ENCODE results near the gene CASR.

DNA sequence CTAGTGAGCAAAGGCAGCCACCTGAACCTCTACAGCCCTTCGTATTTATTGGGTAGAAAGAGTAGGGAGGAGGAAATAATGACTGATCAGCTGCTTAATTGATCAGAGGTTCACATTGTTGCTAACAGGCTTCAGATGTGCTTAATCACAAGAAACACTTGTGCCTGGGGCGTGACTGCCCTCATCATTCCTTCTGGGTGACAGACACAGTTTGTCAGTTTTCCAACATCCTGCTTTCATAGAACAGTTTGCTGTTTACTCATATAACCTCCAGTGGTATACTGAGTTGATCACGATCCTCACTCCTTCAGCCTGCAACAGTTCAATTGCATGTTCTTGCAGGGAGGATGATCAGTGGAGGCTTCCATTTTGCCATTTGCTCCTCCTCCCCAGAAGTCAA is 13.6 kb upstream of the CASR start:
- TF ChIP-seq GATA3 (IDR thresholded peaks at IDR 0.05; ENCODE audit: low read depth, low read length) (no peak), GATA2 (IDR thresholded peaks at IDR 0.05; ENCODE audit: low read depth, low read length) (no peak)

All from SH-SY5Y (cell line).